Measurements from ENCODE around the gene SENP1. TPM values are rescaled to one million over a fixed set of nuclear protein-coding genes. Genes with fewer than 3 reads are reported as not detected.

Gene SENP1
- total RNA-seq, 1 donor from 2014 or later: 16.9 TPM

GRCh38 chr12:48013287-48013686, 92.6 kb downstream of the SENP1 start:
- intact Hi-C loops (cut with DNase I): no loop called here
- no peak for DNase-seq

DNA sequence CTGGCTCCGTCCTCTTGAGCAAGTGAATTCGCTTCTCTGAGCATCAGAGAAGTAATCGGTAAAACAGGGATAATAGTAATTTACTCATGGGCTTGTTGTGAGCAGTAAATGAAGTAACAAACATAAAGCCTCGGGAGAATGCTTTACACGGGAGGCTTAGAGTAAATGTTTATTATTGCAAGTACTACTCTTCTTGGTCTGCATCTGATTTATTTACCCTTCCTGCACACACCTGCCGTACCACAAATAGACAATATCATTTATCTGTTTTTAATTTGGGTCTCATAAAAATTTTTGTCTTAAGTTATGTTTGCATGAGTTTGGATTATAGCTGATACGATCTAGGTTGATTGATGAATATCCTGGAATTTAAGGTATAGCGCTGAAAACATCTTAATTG, 93.8 kb downstream of the SENP1 start:
- Histone ChIP-seq H3K27me3 (peaks cover 16% of the 10 kb centered on the region), H3K4me3 (no peak overlapping the region), H3K4me1 (no peaks in the 10 kb centered on the region), H3K9me3 (no peaks in the 10 kb centered on the region), H3K36me3 (no peaks in the 10 kb centered on the region), H3K27ac (no peak overlapping the region)
- intact Hi-C loops (cut with DNase I): no loop called here
- no peak for DNase-seq
- no peak for TF ChIP-seq CTCF (IDR thresholded peaks at IDR 0.05)
- no peak for ATAC-seq

More at GRCh38 chr12:48013287-48013686, 92.6 kb downstream of the SENP1 start:
- no peak overlapping the region for H3K4me3 ChIP-seq
- H3K27me3 ChIP-seq: peaks cover 9% of the 10 kb centered on the region
- no peak for TF ChIP-seq CTCF (IDR thresholded peaks at IDR 0.05)
- H3K9me3 ChIP-seq: no peaks in the 10 kb centered on the region
- no peak for ATAC-seq
- H3K4me1 ChIP-seq: no peaks in the 10 kb centered on the region
- no peak overlapping the region for H3K27ac ChIP-seq
- no peaks in the 10 kb centered on the region for H3K36me3 ChIP-seq

- DNase-seq: no peak
- intact Hi-C loops (cut with DNase I): no loop called here
- H3K27ac ChIP-seq: no peak overlapping the region
- ATAC-seq: no peak
- TF ChIP-seq CTCF (IDR thresholded peaks at IDR 0.05): no peak
- H3K4me3 ChIP-seq: no peak overlapping the region
- no peaks in the 10 kb centered on the region for H3K4me1 ChIP-seq
- peaks cover 32% of the 10 kb centered on the region for H3K27me3 ChIP-seq
- no peaks in the 10 kb centered on the region for H3K36me3 ChIP-seq
- H3K9me3 ChIP-seq: no peaks in the 10 kb centered on the region
Observed at GRCh38 chr12:48010366-48010970, 95.4 kb downstream of the SENP1 start.

DNA sequence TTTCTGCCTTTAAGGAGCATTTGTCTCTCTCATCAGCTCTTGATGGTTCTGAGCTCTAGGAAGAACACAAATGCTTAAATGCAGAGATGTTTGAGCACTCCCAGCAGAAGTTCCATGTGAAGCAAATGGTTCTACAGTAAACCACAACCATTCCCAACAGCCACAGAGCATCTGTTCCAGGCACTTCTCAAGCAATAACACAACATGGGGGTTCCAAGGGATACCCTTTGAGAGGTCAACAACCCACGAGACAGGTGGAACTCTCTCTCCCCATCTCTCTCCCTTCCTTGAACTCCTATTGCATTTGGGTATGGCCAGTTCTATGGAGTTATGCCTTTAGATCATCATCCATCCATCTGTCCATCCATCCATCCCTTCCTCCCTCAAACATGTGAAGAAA, 96.4 kb downstream of the SENP1 start:
- TF ChIP-seq CTCF (IDR thresholded peaks at IDR 0.05): no peak
- H3K9me3 ChIP-seq: no peaks in the 10 kb centered on the region
- H3K4me1 ChIP-seq: peaks cover 7% of the 10 kb centered on the region
- peaks cover 42% of the 10 kb centered on the region for H3K27me3 ChIP-seq
- intact Hi-C loops (cut with DNase I): no loop called here
- no peaks in the 10 kb centered on the region for H3K36me3 ChIP-seq
- DNase-seq (no peak), ATAC-seq (no peak)
- no peak overlapping the region for H3K4me3 ChIP-seq
- no peak overlapping the region for H3K27ac ChIP-seq

DNA sequence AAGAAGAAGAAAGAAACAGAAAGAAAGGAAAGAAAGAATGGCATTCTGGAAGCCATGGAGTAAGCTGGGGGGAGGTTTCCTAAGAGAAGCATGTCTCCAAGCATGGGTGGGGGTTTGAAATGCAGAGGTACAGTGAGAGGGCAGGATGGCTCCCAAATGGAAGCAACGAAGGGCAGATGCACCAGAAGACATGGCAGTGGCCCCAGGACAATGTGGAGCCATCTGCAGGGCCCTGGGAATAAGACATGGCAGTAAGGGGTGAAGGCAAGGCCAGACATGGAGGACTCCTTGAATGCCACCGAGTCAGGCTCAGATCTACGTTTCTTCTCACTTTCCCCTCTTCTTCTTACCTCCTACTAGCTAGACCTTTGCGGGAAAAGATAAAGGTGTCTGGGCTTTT, 96.9 kb downstream of the SENP1 start:
- Histone ChIP-seq H3K27ac (no peak overlapping the region), H3K4me1 (peaks cover 12% of the 10 kb centered on the region), H3K36me3 (no peaks in the 10 kb centered on the region), H3K27me3 (peaks cover 47% of the 10 kb centered on the region), H3K4me3 (no peak overlapping the region), H3K9me3 (no peaks in the 10 kb centered on the region)
- ATAC-seq (no peak), DNase-seq (no peak)
- TF ChIP-seq CTCF (IDR thresholded peaks at IDR 0.05): no peak
- intact Hi-C loops (cut with DNase I): no loop called here

DNA sequence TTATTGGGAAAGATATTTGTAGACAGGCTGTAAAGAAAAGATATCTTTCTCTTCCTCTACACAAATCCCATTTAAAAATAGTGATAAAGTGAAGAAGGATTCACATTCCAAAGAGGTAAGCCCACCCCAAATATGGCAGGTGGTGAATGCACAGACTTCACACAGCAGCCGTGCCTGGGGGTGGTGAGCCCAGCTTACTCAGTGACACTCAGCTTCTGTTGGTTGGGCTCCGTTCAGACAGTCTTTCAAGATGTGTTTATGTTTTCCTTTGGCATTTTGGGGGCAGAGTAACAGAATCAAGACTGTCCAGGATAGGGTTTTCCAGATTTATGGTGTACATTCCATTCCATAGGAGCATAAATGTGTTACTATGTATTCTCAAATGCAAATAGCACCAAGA, 97.5 kb downstream of the SENP1 start:
- intact Hi-C loops (cut with DNase I): no loop called here
- H3K4me1 ChIP-seq: peaks cover 18% of the 10 kb centered on the region
- no peak overlapping the region for H3K4me3 ChIP-seq
- no peak for ATAC-seq
- DNase-seq: no peak
- H3K36me3 ChIP-seq: no peaks in the 10 kb centered on the region
- TF ChIP-seq CTCF (IDR thresholded peaks at IDR 0.05): no peak
- H3K9me3 ChIP-seq: no peaks in the 10 kb centered on the region
- peaks cover 53% of the 10 kb centered on the region for H3K27me3 ChIP-seq
- H3K27ac ChIP-seq: no peak overlapping the region

Data from upper lobe of right lung (tissue), 1 donor.